Suprapubic skin (tissue), 4 donors: Measurements from ENCODE around the gene SPEG. TPM values are rescaled to one million over a fixed set of nuclear protein-coding genes. Genes with fewer than 3 reads are reported as not detected.

ENCODE experiments used
- DNase-seq, 2 donors: peaks; one replicate each; pipeline ENCODE4 v3.0.0-alpha.2; 2019; ENCODE audit warnings: low spot score in 2 of 2
- H3K27ac ChIP-seq: fragments of 200-600 bp; sonication (generic); one replicate; pipeline ENCODE4 v1.5.1; 2019
- H3K27me3 ChIP-seq: fragments of 200-600 bp; sonication (generic); one replicate; pipeline ENCODE4 v1.5.1; 2019
- H3K36me3 ChIP-seq: fragments of 200-600 bp; sonication (generic); one replicate; pipeline ENCODE4 v1.5.1; 2019
- H3K4me1 ChIP-seq: fragments of 200-600 bp; sonication (generic); one replicate; pipeline ENCODE4 v1.5.1; 2019
- H3K4me3 ChIP-seq: fragments of 200-600 bp; sonication (generic); one replicate; pipeline ENCODE4 v1.5.1; 2019; ENCODE audit warnings: mild to moderate bottlenecking
- H3K9me3 ChIP-seq: fragments of 200-600 bp; sonication (generic); one replicate; pipeline ENCODE4 v1.5.1; 2019
- CTCF ChIP-seq, 2 donors: fragments of 200-600 bp in 1 of 2; fragments of 450-650 bp in 1 of 2; sonication (generic) in 1 of 2; IDR thresholded peaks; one replicate each; pipeline ENCODE4 v1.5.1; 2016 to 2019; ENCODE audit warnings: antibody characterized with exemption in 2 of 2, mild to moderate bottlenecking in 1 of 2, moderate library complexity in 1 of 2
- EP300 ChIP-seq: sonication (generic); formaldehyde crosslinking; IDR thresholded peaks from one replicate; pipeline ENCODE4 v1.6.1; 2017; ENCODE audit warnings: antibody characterized with exemption
- POLR2A ChIP-seq, 2 donors: fragments of 450-650 bp; IDR thresholded peaks; one replicate each; pipeline ENCODE4 v1.6.1; 2017; ENCODE audit warnings: antibody characterized with exemption in 2 of 2, mild to moderate bottlenecking in 2 of 2, moderate library complexity in 2 of 2
- POLR2AphosphoS5 ChIP-seq, 3 donors: sonication (generic); formaldehyde crosslinking; IDR thresholded peaks; one replicate each; pipeline ENCODE4 v1.6.1; 2017; ENCODE audit warnings: antibody characterized with exemption in 3 of 3
- WGBS: methylation state at CpG from one replicate; pipeline ENCODE4 v1.1.5; 2018; 5-methylcytosine and 5-hydroxymethylcytosine counted together
- total RNA-seq, 4 donors: library from RNA; depleted of rRNA; stranded (reverse); fragments of >200 nt; gene quantifications; one replicate each; pipeline ENCODE4 v1.1.0, GENCODE V29; 2016

Gene SPEG
- total RNA-seq, 4 donors from 2014 or later: 6.5 to 17.2 (median 6.7) TPM

GRCh38 chr2:219489315-219489714 is 54.7 kb downstream of the SPEG start:
- no peaks in the 10 kb centered on the region for H3K9me3 ChIP-seq
- H3K27ac ChIP-seq: no peak overlapping the region
- no peaks in the 10 kb centered on the region for H3K36me3 ChIP-seq
- no peak for DNase-seq
- peaks cover 60% of the 10 kb centered on the region for H3K27me3 ChIP-seq
- TF ChIP-seq CTCF (IDR thresholded peaks at IDR 0.05) (no peak), POLR2A (IDR thresholded peaks at IDR 0.05) (no peak), EP300 (no peak), POLR2AphosphoS5 (IDR thresholded peaks at IDR 0.05) (no peak)
- no peak overlapping the region for H3K4me3 ChIP-seq
- 100% methylated on average over 1 of the region's 9 CpGs for WGBS
- H3K4me1 ChIP-seq: peaks cover 7% of the 10 kb centered on the region

- TF ChIP-seq POLR2AphosphoS5 (IDR thresholded peaks at IDR 0.05) (no peak), POLR2A (IDR thresholded peaks at IDR 0.05) (no peak), EP300 (no peak), CTCF (IDR thresholded peaks at IDR 0.05) (no peak)
- Histone ChIP-seq H3K9me3 (no peaks in the 10 kb centered on the region), H3K4me1 (no peaks in the 10 kb centered on the region), H3K36me3 (no peaks in the 10 kb centered on the region), H3K27me3 (peaks cover 57% of the 10 kb centered on the region), H3K27ac (no peak overlapping the region), H3K4me3 (no peak overlapping the region)
- no peak for DNase-seq
- 87% methylated on average over 23 of the region's 23 CpGs for WGBS
Observed at GRCh38 chr2:219490186-219490585, 55.5 kb downstream of the SPEG start.

- no peak for TF ChIP-seq CTCF (IDR thresholded peaks at IDR 0.05)
- TF ChIP-seq POLR2AphosphoS5 (IDR thresholded peaks at IDR 0.05): no peak
- WGBS: 85% methylated on average over 8 of the region's 10 CpGs
- Histone ChIP-seq H3K36me3 (no peaks in the 10 kb centered on the region), H3K4me1 (no peaks in the 10 kb centered on the region), H3K4me3 (no peak overlapping the region), H3K27ac (no peak overlapping the region), H3K27me3 (peaks cover 56% of the 10 kb centered on the region), H3K9me3 (no peaks in the 10 kb centered on the region)
- no peak for DNase-seq
Observed at GRCh38 chr2:219490600-219491130, 56.0 kb downstream of the SPEG start.

GRCh38 chr2:219491278-219491963 is 56.8 kb downstream of the SPEG start:
- Histone ChIP-seq H3K27me3 (peaks cover 56% of the 10 kb centered on the region), H3K27ac (no peak overlapping the region), H3K36me3 (no peaks in the 10 kb centered on the region), H3K9me3 (no peaks in the 10 kb centered on the region), H3K4me3 (no peak overlapping the region), H3K4me1 (peaks cover under 1% of the 10 kb centered on the region)
- no peak for DNase-seq
- TF ChIP-seq POLR2A (IDR thresholded peaks at IDR 0.05) (no peak), POLR2AphosphoS5 (IDR thresholded peaks at IDR 0.05) (no peak), CTCF (IDR thresholded peaks at IDR 0.05) (no peak), EP300 (no peak)
- 85% methylated on average over 13 of the region's 14 CpGs for WGBS

GRCh38 chr2:219492575-219492974 is 57.9 kb downstream of the SPEG start:
- H3K27ac ChIP-seq: no peak overlapping the region
- H3K36me3 ChIP-seq: no peaks in the 10 kb centered on the region
- TF ChIP-seq POLR2AphosphoS5 (IDR thresholded peaks at IDR 0.05): no peak
- TF ChIP-seq POLR2A (IDR thresholded peaks at IDR 0.05): no peak
- TF ChIP-seq CTCF (IDR thresholded peaks at IDR 0.05): no peak
- no peak for TF ChIP-seq EP300
- no peaks in the 10 kb centered on the region for H3K9me3 ChIP-seq
- WGBS: no CpG with 5 or more reads among the region's 20 CpGs
- peaks cover 56% of the 10 kb centered on the region for H3K27me3 ChIP-seq
- no peak overlapping the region for H3K4me3 ChIP-seq
- no peak for DNase-seq
- peaks cover 12% of the 10 kb centered on the region for H3K4me1 ChIP-seq
